Measurements from ENCODE around the gene ACP1. TPM values are rescaled to one million over a fixed set of nuclear protein-coding genes. Genes with fewer than 3 reads are reported as not detected.
"Not testable (repeated sequence)": the region's sequence is repeated elsewhere in the genome, so short reads cannot be mapped to it uniquely, and the experiment has no call there.

ACP1 gene
- total RNA-seq, 1 donor from 2014 or later: 127 TPM

- DNase-seq (ENCODE audit: low read depth): no peak
These were observed 46.2 kb downstream of the ACP1 start for GRCh38 chr2:310994-311393.

GRCh38 chr2:313991-314390 is 49.2 kb downstream of the ACP1 start:
- no peak for DNase-seq (ENCODE audit: low read depth)

DNA sequence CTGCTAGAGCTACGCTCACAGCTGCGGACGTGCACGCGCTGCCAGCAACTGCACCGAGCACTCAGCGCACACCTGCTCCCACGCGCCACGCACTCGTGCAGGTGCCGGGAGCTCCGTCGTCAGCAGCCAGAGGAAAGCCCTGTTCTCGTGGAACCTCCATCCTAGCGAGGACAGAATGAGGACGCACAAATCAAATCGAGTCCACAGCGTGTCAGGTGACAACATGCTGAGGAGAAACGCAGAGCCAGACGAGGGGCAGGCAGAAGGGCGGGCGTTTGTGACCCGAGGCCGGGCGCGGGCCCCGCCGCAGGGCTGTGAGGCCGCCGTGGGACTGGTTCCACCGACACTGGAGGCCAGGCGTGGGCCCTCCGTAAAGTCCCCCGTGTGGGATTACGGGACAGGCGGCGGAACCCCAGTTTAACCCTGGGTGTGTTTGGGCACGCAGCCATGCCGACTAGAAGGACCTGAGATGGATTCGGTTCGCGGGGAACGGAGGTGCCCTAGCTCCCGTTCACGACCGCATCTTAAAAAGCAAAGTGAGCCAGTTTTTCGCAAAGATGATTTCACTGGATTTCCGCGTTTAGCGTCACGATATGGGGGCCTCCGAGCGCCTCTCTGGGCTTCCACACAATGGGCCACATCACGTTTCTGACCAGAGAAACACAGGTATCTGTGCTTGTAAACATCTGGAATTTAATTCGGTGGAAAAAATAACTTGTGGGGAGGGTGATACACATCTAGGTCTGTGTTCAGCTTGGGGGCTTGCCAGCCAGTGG is 50.0 kb downstream of the ACP1 start:
- DNase-seq (ENCODE audit: low read depth): no peak

- not testable (repeated sequence) for DNase-seq (ENCODE audit: low read depth)
These were observed 51.2 kb downstream of the ACP1 start for GRCh38 chr2:315925-316324.

DNA sequence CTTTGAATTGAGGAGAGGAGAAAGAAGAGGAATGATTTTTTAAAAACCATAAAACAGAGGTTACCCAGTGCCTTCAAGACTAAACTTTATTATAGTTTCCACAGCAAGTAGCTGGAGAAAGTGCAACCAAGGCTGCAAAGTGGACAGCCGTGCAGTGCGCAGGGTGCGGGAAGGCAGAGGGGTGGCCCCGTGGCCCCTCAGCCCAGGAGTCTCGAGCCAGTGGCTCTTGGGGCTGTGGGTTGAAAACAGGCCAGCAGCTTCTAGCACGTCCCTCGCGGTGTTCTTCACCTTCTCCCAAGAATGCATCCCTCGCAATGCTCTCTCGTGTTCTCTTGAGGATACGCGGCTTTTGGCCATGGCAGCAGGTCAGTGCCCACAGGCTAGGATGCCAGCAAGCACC is 51.6 kb downstream of the ACP1 start:
- no peak for DNase-seq (ENCODE audit: low read depth)

DNA sequence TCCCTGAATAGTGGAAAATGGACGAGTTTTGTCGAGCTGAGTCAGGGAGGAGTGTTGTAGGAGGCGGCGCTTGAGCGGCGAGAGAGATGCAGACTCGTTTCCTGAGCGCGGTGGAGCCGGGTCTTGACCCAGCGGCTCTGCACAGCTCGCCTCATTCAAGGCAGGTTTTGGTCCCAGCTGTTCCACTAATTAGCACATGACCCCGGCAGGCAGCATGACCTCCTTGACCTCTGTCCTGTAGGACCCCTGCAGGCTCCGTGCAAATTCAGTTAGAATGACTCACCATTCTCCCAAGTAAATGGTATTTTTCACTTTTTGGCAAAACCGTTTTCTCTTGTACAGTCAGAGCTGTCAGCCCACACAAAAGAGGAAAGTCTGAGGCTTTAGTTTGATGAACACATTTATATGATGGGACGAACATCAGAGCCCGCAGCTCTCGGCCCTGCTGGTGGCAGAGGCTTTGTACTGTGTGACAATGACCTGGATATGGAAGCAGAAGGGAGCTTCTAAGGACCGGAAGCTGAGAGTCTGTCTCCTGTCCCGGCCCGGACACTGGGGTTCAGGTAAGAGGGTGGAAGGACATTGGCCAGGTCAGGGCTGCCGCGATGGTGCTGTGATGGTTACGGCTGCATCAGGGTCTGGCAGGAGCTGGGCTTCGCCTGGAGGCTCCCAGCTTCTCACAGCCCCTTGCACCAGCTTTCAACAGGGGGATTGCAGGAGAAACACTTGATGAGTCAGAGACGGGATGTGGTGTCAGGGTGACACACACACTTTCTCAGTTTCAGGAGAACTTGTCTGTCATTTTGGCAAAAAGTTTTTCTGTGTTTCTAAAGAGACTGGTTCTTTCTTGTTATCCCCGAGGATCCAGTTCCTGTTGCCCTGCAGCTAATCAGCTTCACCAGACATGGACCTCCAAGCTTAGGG is 53.0 kb downstream of the ACP1 start:
- DNase-seq (ENCODE audit: low read depth): no peak

DNA sequence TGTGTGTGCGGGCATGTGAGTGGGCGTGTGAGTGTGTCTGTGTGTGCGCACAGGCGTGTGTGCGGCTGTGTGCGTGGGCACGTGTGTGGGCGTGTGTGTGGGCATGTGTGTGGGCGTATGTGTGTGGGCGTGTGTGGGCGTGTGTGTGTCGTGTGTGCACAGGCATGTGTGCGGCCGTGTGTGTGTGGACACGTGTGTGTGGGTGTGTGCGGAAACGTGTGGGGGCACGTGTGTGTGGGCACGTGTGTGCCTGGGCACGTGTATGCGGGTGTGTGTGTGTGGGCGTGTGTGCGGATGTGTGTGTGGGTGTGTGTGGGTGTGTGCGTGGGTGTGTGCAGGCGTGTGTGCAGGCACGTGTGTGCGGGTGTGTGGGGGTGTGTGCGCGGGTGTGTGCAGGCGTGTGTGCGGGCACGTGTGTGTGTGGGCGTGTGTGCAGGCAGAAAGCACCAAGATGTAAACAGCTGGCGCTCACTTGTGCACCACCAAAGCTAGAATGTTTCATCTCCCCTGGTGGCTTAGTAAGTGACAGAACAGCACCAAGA is 54.4 kb downstream of the ACP1 start:
- no peak for DNase-seq (ENCODE audit: low read depth)

- no peak for DNase-seq (ENCODE audit: low read depth)
These were observed 55.8 kb downstream of the ACP1 start for GRCh38 chr2:320561-320960.

DNA sequence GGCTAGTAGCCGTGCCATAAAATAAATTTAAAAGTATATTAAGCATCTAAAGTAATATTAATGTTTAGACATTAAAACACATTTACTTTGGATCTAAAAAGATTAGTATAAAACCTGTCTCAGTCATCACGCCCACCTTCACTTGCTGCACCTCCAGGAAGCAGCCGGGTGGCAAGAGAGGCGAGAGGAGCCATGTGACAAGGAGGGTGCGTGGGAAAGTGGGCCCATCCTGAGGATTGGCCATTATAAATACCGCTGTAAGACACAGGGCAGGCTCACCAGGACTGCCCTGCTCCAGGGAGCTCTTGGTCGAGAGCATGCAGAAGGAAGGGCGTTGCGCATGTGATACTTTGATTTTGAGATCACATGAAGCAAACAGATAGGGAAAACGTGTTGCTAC is 57.6 kb downstream of the ACP1 start:
- no peak for DNase-seq (ENCODE audit: low read depth)

GRCh38 chr2:323035-323434 is 58.3 kb downstream of the ACP1 start:
- DNase-seq (ENCODE audit: low read depth): no peak

Other genes with a start within 250 kb of the ACP1 start
- 24.7 and 31.4 TPM in 2 replicates for gene FAM110C, start 218.4 kb upstream of the ACP1 start, total RNA-seq
- gene SH3YL1, start 915 bp upstream of the ACP1 start, total RNA-seq: 47.1 and 59.5 TPM in 2 replicates
- 3.9 and 12.9 TPM in 2 replicates for gene ALKAL2, start 23.1 kb downstream of the ACP1 start, total RNA-seq

Data from renal cortical epithelial cell (primary cell).